Endothelial cell of umbilical vein (primary cell): Measurements from ENCODE around the gene ENO4. TPM values are rescaled to one million over a fixed set of nuclear protein-coding genes. Genes with fewer than 3 reads are reported as not detected.

Experiments used
- BruUV-seq: library from RNA; stranded (reverse); fragments of 400-500 nt; replicated peaks from 2 replicates; lab custom pipeline; 2021; lab: Mats Ljungman, UMichigan
- CTCF ChIA-PET: fragments of 300-600, 350-600 bp; sonication (Branson Sonifier 250); formaldehyde crosslinking; loops from one replicate; lab custom pipeline; 2021; ENCODE audit warnings: antibody characterized with exemption, inconsistent platforms; lab: Charles Lee
- POLR2A ChIA-PET: fragments of 300-600, 350-600 bp; sonication (Branson Sonifier 250); formaldehyde crosslinking; loops from one replicate; lab custom pipeline; 2021; ENCODE audit warnings: antibody characterized with exemption, inconsistent platforms; lab: Charles Lee
- DNase-seq: peaks from one replicate; pipeline ENCODE4 v3.0.0-alpha.2; 2011; ENCODE audit warnings: low read depth, low spot score
- FAIRE-seq: peaks from 2 replicates; lab custom pipeline; 2011; peaks lifted over from hg19 to GRCh38; lab: Jason Lieb, UNC
- H2AFZ ChIP-seq: 2 replicates; pipeline ENCODE4 v1.6.0; 2012; ENCODE audit warnings: low read depth, low read length, control low read depth, inconsistent platforms
- H3K27ac ChIP-seq: 2 replicates; pipeline ENCODE4 v1.5.1; 2011; ENCODE audit warnings: low read depth, mild to moderate bottlenecking, control low read depth, low read length, moderate library complexity; ENCODE audit not compliant: insufficient read depth
- H3K27me3 ChIP-seq, 2 experiments: 2 replicates each; pipeline versions ENCODE4 v1.6.0 to v1.6.1; 2011; ENCODE audit warnings: low read length in 2 of 2, mixed read lengths in 1 of 2; ENCODE audit not compliant: control insufficient read depth in 2 of 2, insufficient read depth in 2 of 2
- H3K36me3 ChIP-seq, 2 experiments: 2 replicates in 1 of 2; 3 replicates in 1 of 2; pipeline ENCODE4 v1.5.1; 2011; ENCODE audit warnings: low read length in 2 of 2, mild to moderate bottlenecking in 1 of 2, moderate library complexity in 1 of 2; ENCODE audit not compliant: control insufficient read depth in 2 of 2, insufficient read depth in 2 of 2; ENCODE audit errors: extremely low read depth in 1 of 2
- H3K4me1 ChIP-seq: 3 replicates; pipeline ENCODE4 v1.5.1; 2011; ENCODE audit warnings: mild to moderate bottlenecking, low read length; ENCODE audit not compliant: control insufficient read depth, insufficient read depth; ENCODE audit errors: extremely low read depth
- H3K4me2 ChIP-seq: 2 replicates; pipeline ENCODE4 v1.6.1; 2011; ENCODE audit warnings: low read length, control low read depth, mixed read lengths; ENCODE audit not compliant: insufficient read depth
- H3K4me3 ChIP-seq, 3 experiments: fragments of 200-600 bp in 1 of 3; sonication (generic), shearing (Covaris generic) in 1 of 3; replicated peaks in 1 of 3; 2 replicates each; pipeline ENCODE4 v1.5.1; 2011 to 2016; ENCODE audit warnings: control low read depth in 3 of 3, low read length in 3 of 3, mild to moderate bottlenecking in 2 of 3, inconsistent platforms in 1 of 3, low read depth in 1 of 3, moderate library complexity in 1 of 3; ENCODE audit not compliant: insufficient read depth in 1 of 3
- H3K79me2 ChIP-seq: 2 replicates; pipeline ENCODE4 v1.6.0; 2012; ENCODE audit warnings: low read length, inconsistent platforms; ENCODE audit not compliant: control insufficient read depth, insufficient read depth
- H3K9ac ChIP-seq: replicated peaks from 2 replicates; pipeline ENCODE3; 2011; ENCODE audit warnings: low read length, control low read depth; ENCODE audit not compliant: insufficient read depth; ENCODE audit errors: extremely low read depth
- H3K9me1 ChIP-seq: replicated peaks from 3 replicates; pipeline ENCODE4 v1.6.0; 2011; ENCODE audit warnings: mild to moderate bottlenecking, low read length; ENCODE audit not compliant: control insufficient read depth, insufficient read depth; ENCODE audit errors: extremely low read depth
- H3K9me3 ChIP-seq: replicated peaks from 2 replicates; pipeline ENCODE4 v1.5.1; 2012; ENCODE audit warnings: low read length, inconsistent platforms; ENCODE audit not compliant: control insufficient read depth, insufficient read depth
- H4K20me1 ChIP-seq: replicated peaks from 2 replicates; pipeline ENCODE3; 2011; ENCODE audit warnings: mild to moderate bottlenecking, low read length; ENCODE audit not compliant: control insufficient read depth, insufficient read depth; ENCODE audit errors: extremely low read depth
- CTCF ChIP-seq, 2 donors: IDR thresholded peaks; 1 replicate in 1 of 2; 2 replicates in 1 of 2; pipeline ENCODE4 v1.5.1; 2011; ENCODE audit warnings: low read length in 2 of 2, mild to moderate bottlenecking in 2 of 2, moderate library complexity in 2 of 2, control low read depth in 1 of 2, inconsistent platforms in 1 of 2, low read depth in 1 of 2; ENCODE audit not compliant: insufficient read depth in 1 of 2; ENCODE audit errors: extremely low read depth in 1 of 2
- EZH2 ChIP-seq: IDR thresholded peaks from 2 replicates; pipeline ENCODE4 v1.6.1; 2012; ENCODE audit warnings: borderline replicate concordance, low read depth, mild to moderate bottlenecking, moderate library complexity, low read length, inconsistent platforms; ENCODE audit not compliant: severe bottlenecking
- FOS ChIP-seq: IDR thresholded peaks from 2 replicates; pipeline ENCODE4 v1.6.1; 2011; ENCODE audit warnings: mild to moderate bottlenecking, low read length, moderate library complexity, borderline replicate concordance; ENCODE audit not compliant: insufficient read depth
- GATA2 ChIP-seq: IDR thresholded peaks from 2 replicates; pipeline ENCODE4 v1.7.0; 2011; ENCODE audit warnings: low read depth, mild to moderate bottlenecking, moderate library complexity, mixed read lengths, low read length; ENCODE audit not compliant: insufficient read length, insufficient read depth
- JUN ChIP-seq: IDR thresholded peaks from 2 replicates; pipeline ENCODE4 v1.6.1; 2011; ENCODE audit warnings: borderline replicate concordance, low read depth; ENCODE audit not compliant: insufficient read length, insufficient read depth
- MAX ChIP-seq: IDR thresholded peaks from 2 replicates; pipeline ENCODE4 v1.6.1; 2011; ENCODE audit not compliant: insufficient read depth, insufficient read length
- MYC ChIP-seq: IDR thresholded peaks from one replicate; pipeline ENCODE4 v1.6.1; 2011; ENCODE audit warnings: mild to moderate bottlenecking, low read depth, low read length
- POLR2A ChIP-seq: IDR thresholded peaks from 2 replicates; pipeline ENCODE4 v1.6.1; 2012; ENCODE audit warnings: low read depth, mild to moderate bottlenecking, control low read depth, low read length
- POLR2AphosphoS5 ChIP-seq: IDR thresholded peaks from 2 replicates; pipeline ENCODE4 v1.6.1; 2012; ENCODE audit warnings: low read depth, mild to moderate bottlenecking, control low read depth, low read length, moderate library complexity; ENCODE audit not compliant: insufficient read depth
- dilution Hi-C: fragments of 300-500 bp; cut with MboI; formaldehyde crosslinking; loops from one replicate; pipeline ENCODE4 v1.15.0; 2019; ENCODE audit warnings: low sequenced_read_pairs; ENCODE audit not compliant: extremely low pct_ligation_motif_present
- intact Hi-C: fragments of 100-400 bp; cut with micrococcal nuclease; formaldehyde crosslinking; loops from one replicate; pipeline ENCODE4 v1.10.0; 2022
- polyA plus RNA-seq, 4 experiments: library from polyadenylated mRNA; depleted of rRNA in 3 of 4; stranded (reverse) in 3 of 4; unstranded in 1 of 4; fragments of >200 nt; gene quantifications; 2 replicates each; pipeline versions ENCODE4 v1.2.1 to v1.2.3, GENCODE V29; 2011 to 2012; ENCODE audit warnings: missing spikeins in 1 of 4
- total RNA-seq: library from RNA; stranded (reverse); gene quantifications from 2 replicates; pipeline ENCODE4 v1.2.3, GENCODE V29; 2021

The ENO4 gene
- total and polyA plus RNA-seq, 2 donors (not counting 3 experiments of a cell fraction or from before 2014, with no cell fraction given): 0.08 TPM; not detected in 1

- BruUV-seq: no TSS peak
- intact Hi-C loops: no loop called here
- no peaks in the 10 kb centered on the region for H4K20me1 ChIP-seq
- POLR2A ChIA-PET: no interaction called here
- H3K9ac ChIP-seq: no peak overlapping the region
- H3K9me3 ChIP-seq: no peaks in the 10 kb centered on the region
- H3K4me1 ChIP-seq: no peaks in the 10 kb centered on the region
- TF ChIP-seq POLR2A: no peak
- TF ChIP-seq EZH2: no peak
- TF ChIP-seq POLR2AphosphoS5: no peak
- TF ChIP-seq JUN: no peak
- no peak for TF ChIP-seq CTCF (IDR thresholded peaks at IDR 0.05; ENCODE audit: extremely low read depth in 1 of 2, insufficient read depth in 1 of 2, low read depth in 1 of 2, low read length in 2 of 2)
- TF ChIP-seq MAX: no peak
- TF ChIP-seq MYC: no peak
- TF ChIP-seq FOS: no peak
- TF ChIP-seq GATA2: no peak
- no peaks in the 10 kb centered on the region for H3K36me3 ChIP-seq
- no peaks in the 10 kb centered on the region for H3K79me2 ChIP-seq
- H2AFZ ChIP-seq: no peak overlapping the region
- H3K9me1 ChIP-seq: no peaks in the 10 kb centered on the region
- FAIRE-seq (no peak), DNase-seq (no peak)
- peaks cover 6 to 8% of the 10 kb centered on the region in 2 experiments for H3K27me3 ChIP-seq
- dilution Hi-C loops: no loop called here
- H3K4me2 ChIP-seq: no peak overlapping the region
- H3K4me3 ChIP-seq: no peak overlapping the region
- no peak overlapping the region for H3K27ac ChIP-seq
- CTCF ChIA-PET: interaction anchor here (1.6 kb wide), 1 partner anchor 343 kb away, joined by 6 read pairs; no protein-coding TSS in a partner anchor
These were observed 17.5 kb upstream of the ENO4 start for GRCh38 chr10:116831790-116832189.
